IMR-90 (cell line): Measurements from ENCODE around the gene SPDYC. TPM values are rescaled to one million over a fixed set of nuclear protein-coding genes. Genes with fewer than 3 reads are reported as not detected.

Source experiments
- ATAC-seq: fragments of 200-7000 bp; cut with Tn5 transposase; 2 replicates; pipeline ENCODE4 v1.9.1; 2020; ENCODE audit warnings: low read depth, mild to moderate bottlenecking, moderate library complexity
- BruUV-seq: library from RNA; stranded (reverse); fragments of 400-500 nt; replicated peaks from 2 replicates; lab custom pipeline; 2021; lab: Mats Ljungman, UMichigan
- CTCF ChIA-PET: fragments of 300-600 bp; formaldehyde crosslinking; extraction: SDS; loops from one replicate; lab custom pipeline; 2021; ENCODE audit warnings: antibody characterized with exemption; lab: Yijun Ruan, JAX
- POLR2A ChIA-PET: fragments of 300-600 bp; sonication (Branson Sonifier 250); formaldehyde crosslinking; loops from one replicate; lab custom pipeline; 2022; ENCODE audit warnings: antibody characterized with exemption; ENCODE audit not compliant: unreplicated experiment; lab: Charles Lee
- DNase-seq: peaks from one replicate; pipeline ENCODE4 v3.0.0; 2013
- H2AFZ ChIP-seq: replicated peaks from 2 replicates; pipeline ENCODE3; 2013; ENCODE audit warnings: low read length, mild to moderate bottlenecking; ENCODE audit not compliant: poor library complexity
- H2AK5ac ChIP-seq: 2 replicates; pipeline ENCODE4 v1.6.1; 2013; ENCODE audit warnings: low read depth, low read length, inconsistent platforms
- H2AK9ac ChIP-seq: replicated peaks from 2 replicates; pipeline ENCODE3; 2013; ENCODE audit warnings: mild to moderate bottlenecking, low read depth, low read length, moderate library complexity; ENCODE audit not compliant: poor library complexity
- H2BK120ac ChIP-seq: 2 replicates; pipeline ENCODE4 v1.6.1; 2013; ENCODE audit warnings: low read depth, low read length, inconsistent platforms
- H2BK15ac ChIP-seq: 3 replicates; pipeline ENCODE4 v1.6.1; 2013; ENCODE audit warnings: low read depth, low read length, inconsistent platforms
- H2BK20ac ChIP-seq: 2 replicates; pipeline ENCODE4 v1.6.1; 2013; ENCODE audit warnings: low read depth, mild to moderate bottlenecking, inconsistent platforms, low read length, moderate library complexity
- H2BK5ac ChIP-seq: 2 replicates; pipeline ENCODE4 v1.6.1; 2013; ENCODE audit warnings: mild to moderate bottlenecking, low read depth, low read length, inconsistent platforms; ENCODE audit not compliant: poor library complexity, severe bottlenecking
- H3K14ac ChIP-seq: replicated peaks from 2 replicates; pipeline ENCODE4 v1.6.1; 2013; ENCODE audit warnings: low read depth, low read length, inconsistent platforms
- H3K18ac ChIP-seq: 2 replicates; pipeline ENCODE4 v1.6.1; 2013; ENCODE audit warnings: low read depth, low read length, control low read depth
- H3K23ac ChIP-seq: 2 replicates; pipeline ENCODE4 v1.6.1; 2013; ENCODE audit warnings: low read depth, low read length, inconsistent platforms
- H3K27ac ChIP-seq: 2 replicates; pipeline ENCODE4 v1.5.1; 2013; ENCODE audit warnings: mild to moderate bottlenecking, control low read depth, low read length; ENCODE audit not compliant: insufficient read depth
- H3K27me3 ChIP-seq: 2 replicates; pipeline ENCODE4 v1.6.1; 2013; ENCODE audit warnings: low read length; ENCODE audit not compliant: control insufficient read depth, insufficient read depth
- H3K36me3 ChIP-seq: 2 replicates; pipeline ENCODE4 v1.6.1; 2013; ENCODE audit warnings: low read length, mixed read lengths; ENCODE audit not compliant: control insufficient read depth, insufficient read depth
- H3K4ac ChIP-seq: 2 replicates; pipeline ENCODE4 v1.6.1; 2013; ENCODE audit warnings: low read depth, low read length, inconsistent platforms
- H3K4me1 ChIP-seq: 2 replicates; pipeline ENCODE4 v1.6.1; 2013; ENCODE audit warnings: low read length, mixed read lengths; ENCODE audit not compliant: control insufficient read depth, insufficient read depth
- H3K4me2 ChIP-seq: 2 replicates; pipeline ENCODE4 v1.6.1; 2013; ENCODE audit warnings: low read depth, mild to moderate bottlenecking, control low read depth, low read length, moderate library complexity
- H3K4me3 ChIP-seq: 2 replicates; pipeline ENCODE4 v1.5.1; 2013; ENCODE audit warnings: low read depth, mild to moderate bottlenecking, control low read depth, low read length, moderate library complexity; ENCODE audit not compliant: insufficient read depth
- H3K56ac ChIP-seq: 2 replicates; pipeline ENCODE4 v1.6.1; 2013; ENCODE audit warnings: low read length, inconsistent platforms; ENCODE audit not compliant: insufficient read depth; ENCODE audit errors: extremely low read depth
- H3K79me1 ChIP-seq, 2 experiments: 2 replicates each; pipeline ENCODE4 v1.6.1; 2013; ENCODE audit warnings: low read length in 2 of 2, inconsistent platforms in 1 of 2, low read depth in 1 of 2
- H3K9ac ChIP-seq: 2 replicates; pipeline ENCODE4 v1.6.1; 2013; ENCODE audit warnings: low read depth, low read length, control low read depth
- H3K9me1 ChIP-seq: 2 replicates; pipeline ENCODE4 v1.6.1; 2013; ENCODE audit warnings: low read length, inconsistent platforms; ENCODE audit not compliant: insufficient read depth
- H3K9me3 ChIP-seq: 2 replicates; pipeline ENCODE4 v1.6.1; 2013; ENCODE audit warnings: low read length; ENCODE audit not compliant: control insufficient read depth, insufficient read depth
- H4K20me1 ChIP-seq: 2 replicates; pipeline ENCODE4 v1.6.1; 2013; ENCODE audit warnings: low read length, inconsistent platforms; ENCODE audit not compliant: insufficient read depth
- H4K5ac ChIP-seq: 2 replicates; pipeline ENCODE4 v1.6.1; 2013; ENCODE audit warnings: mild to moderate bottlenecking, low read depth, low read length, control low read depth
- H4K8ac ChIP-seq, 2 experiments: 2 replicates each; pipeline ENCODE4 v1.6.1; 2013; ENCODE audit warnings: low read depth in 2 of 2, low read length in 2 of 2, control low read depth in 1 of 2, inconsistent platforms in 1 of 2
- H4K91ac ChIP-seq: 2 replicates; pipeline ENCODE4 v1.6.1; 2013; ENCODE audit warnings: low read depth, low read length, inconsistent platforms; ENCODE audit not compliant: insufficient read depth
- CEBPB ChIP-seq: IDR thresholded peaks from 2 replicates; pipeline ENCODE4 v1.6.1; 2012; ENCODE audit warnings: low read depth, low read length, improper control_type of control experiment
- CHD1 ChIP-seq: IDR thresholded peaks from 2 replicates; pipeline ENCODE4 v1.6.1; 2012; ENCODE audit warnings: low read depth, low read length, improper control_type of control experiment
- WGBS, 2 experiments: methylation state at CpG; one replicate each; pipeline versions ENCODE4 v1.1.5 to v1.1.7; 2013; ENCODE audit warnings: missing lambda C conversion rate in 2 of 2; ENCODE audit not compliant: insufficient read length in 1 of 2; ENCODE audit errors: extremely low coverage in 2 of 2; 5-methylcytosine and 5-hydroxymethylcytosine counted together
- dilution Hi-C: fragments of 300-500 bp; cut with HindIII; formaldehyde crosslinking; loops from one replicate; pipeline ENCODE4 v1.14.3; 2018; ENCODE audit warnings: low sequenced_read_pairs; ENCODE audit not compliant: unreplicated experiment
- in situ Hi-C: fragments of 300-500 bp; cut with MboI; formaldehyde crosslinking; loops from 3 replicates; pipeline ENCODE4 v1.14.3; 2019; ENCODE audit warnings: low sequenced_read_pairs, inconsistent platforms, mixed read lengths
- intact Hi-C: fragments of 100-400 bp; cut with micrococcal nuclease; formaldehyde crosslinking; loops from 2 replicates; pipeline ENCODE4 v1.10.0; 2022
- polyA plus RNA-seq, 3 experiments: library from polyadenylated mRNA; depleted of rRNA; stranded (reverse); fragments of >200 nt; gene quantifications; 2 replicates each; pipeline ENCODE4 v1.2.3, GENCODE V29; 2012; ENCODE audit warnings: low replicate concordance in 1 of 3
- total RNA-seq: library from RNA; depleted of rRNA; stranded (reverse); fragments of >200 nt; gene quantifications from 2 replicates; pipeline ENCODE4 v1.2.3, GENCODE V29; 2012

Gene SPDYC
- total and polyA plus RNA-seq, 2 of the 4 experiments (the other 2 are of a cell fraction) = not detected

DNA sequence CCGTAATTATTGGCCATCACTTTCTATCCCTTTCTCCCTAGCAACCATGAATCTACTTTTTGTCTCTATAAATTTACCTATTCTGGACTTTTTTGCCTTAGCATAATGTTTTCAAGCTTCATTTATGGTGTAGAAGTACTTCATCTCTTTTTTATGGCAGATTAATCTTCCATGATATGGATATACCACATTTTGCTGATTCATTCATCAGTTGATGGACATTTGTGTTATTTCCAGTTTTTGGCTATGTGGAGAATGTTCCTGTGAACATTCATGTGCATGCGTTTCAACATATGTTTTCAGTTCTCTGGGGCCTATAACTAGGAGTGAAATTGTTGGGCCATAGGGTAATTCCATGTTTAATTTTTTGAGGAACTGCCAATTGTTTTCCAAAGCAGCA is 24.5 kb downstream of the SPDYC start:
- Histone ChIP-seq H4K20me1 (no peaks in the 10 kb centered on the region), H3K9me3 (no peaks in the 10 kb centered on the region), H2BK20ac (no peak overlapping the region), H3K14ac (no peak overlapping the region), H2BK5ac (no peak overlapping the region), H4K5ac (no peak overlapping the region), H2AK5ac (no peak overlapping the region), H2BK120ac (no peak overlapping the region), H3K36me3 (peaks cover 38% of the 10 kb centered on the region), H3K4ac (no peak overlapping the region), H3K4me2 (no peak overlapping the region), H3K9ac (no peak overlapping the region), H3K4me3 (no peak overlapping the region), H3K56ac (no peak overlapping the region), H2BK15ac (no peak overlapping the region), H4K8ac (no peak overlapping the region), H4K91ac (no peak overlapping the region), H2AK9ac (no peak overlapping the region), H3K4me1 (no peaks in the 10 kb centered on the region), H3K27me3 (no peaks in the 10 kb centered on the region), H3K18ac (no peak overlapping the region), H3K9me1 (no peaks in the 10 kb centered on the region; the same call in 1 of the 2 replicates), H3K79me1 (peaks cover 12 to 25% of the 10 kb centered on the region in 2 experiments; a peak in 3 of 4 replicates), H3K27ac (no peak overlapping the region), H3K23ac (no peak overlapping the region), H2AFZ (no peak overlapping the region)
- POLR2A ChIA-PET = no interaction called here
- dilution Hi-C loops = no loop called here
- TF ChIP-seq CEBPB (no peak), CHD1 (no peak)
- WGBS, 2 experiments = no CpG with 5 or more reads among the region's 2 CpGs
- in situ Hi-C loops = no loop called here
- intact Hi-C loops = no loop called here
- DNase-seq (no peak), ATAC-seq (no peak)
- BruUV-seq = no TSS peak
- CTCF ChIA-PET = no interaction called here
